ENCODE data around the gene MDN1.

Gene MDN1

DNA sequence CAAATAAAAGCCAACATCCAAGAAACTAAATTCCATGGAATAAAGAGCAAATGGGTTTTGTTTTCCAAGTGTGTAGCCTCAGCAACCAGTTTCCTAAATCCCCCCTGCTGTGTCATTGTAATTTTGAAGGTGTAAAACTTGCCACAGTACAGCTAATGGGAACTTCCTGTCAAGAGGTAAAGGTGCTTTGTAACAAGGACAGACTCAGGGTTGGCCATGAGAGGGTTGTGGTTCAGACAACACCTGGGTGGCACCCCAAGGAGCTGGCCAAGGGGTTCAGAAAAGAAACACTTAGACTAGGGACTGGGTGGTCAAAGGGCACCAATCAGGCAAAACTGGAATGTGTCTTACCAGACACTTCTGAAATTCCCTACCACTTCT is 128.7 kb downstream of the MDN1 start:
- DNase-seq (ENCODE audit: low read depth), result no peak

DNA sequence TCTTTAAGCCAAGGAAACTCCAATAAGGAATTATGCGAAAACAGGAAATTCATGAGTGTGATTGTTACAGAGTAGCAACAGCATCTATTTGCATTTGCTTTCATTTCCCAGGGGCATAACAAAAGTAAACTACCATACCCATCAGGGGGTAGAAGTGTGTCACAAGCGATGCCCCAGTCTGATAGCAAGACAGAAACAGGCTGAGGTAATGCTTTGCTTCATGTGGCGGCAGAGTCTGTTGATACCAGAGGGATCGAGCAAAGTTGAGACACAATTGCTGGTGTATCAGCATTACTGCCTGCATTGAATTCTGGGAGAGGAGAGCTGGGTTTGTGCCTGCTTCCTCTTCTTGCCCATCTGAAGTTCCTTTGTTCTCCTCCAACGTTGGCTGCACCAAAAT is 129.9 kb downstream of the MDN1 start:
- no peak for DNase-seq (ENCODE audit: low read depth)

DNA sequence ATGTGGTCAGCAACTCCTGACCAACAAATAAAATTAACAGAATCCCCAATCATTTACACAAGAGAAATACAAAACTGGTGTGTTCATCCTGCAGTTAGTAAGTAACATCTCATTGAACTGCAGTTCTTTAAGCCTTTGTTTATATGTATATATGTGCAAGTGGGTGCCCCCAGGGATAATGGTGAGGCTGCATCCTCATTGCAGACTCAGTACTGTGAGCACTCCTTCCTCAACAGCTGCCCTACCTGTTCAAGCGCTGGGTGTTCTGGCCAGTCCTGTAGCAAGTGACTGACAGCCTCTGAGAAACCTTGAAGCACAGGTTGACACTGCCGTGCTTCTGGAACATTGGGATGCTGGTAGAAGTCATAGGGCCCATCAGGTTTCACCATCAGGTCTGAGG is 131.3 kb downstream of the MDN1 start:
- DNase-seq (ENCODE audit: low read depth), result no peak

GRCh38 chr6:89685311-89685710 is 134.3 kb downstream of the MDN1 start:
- DNase-seq (ENCODE audit: low read depth), result no peak

DNA sequence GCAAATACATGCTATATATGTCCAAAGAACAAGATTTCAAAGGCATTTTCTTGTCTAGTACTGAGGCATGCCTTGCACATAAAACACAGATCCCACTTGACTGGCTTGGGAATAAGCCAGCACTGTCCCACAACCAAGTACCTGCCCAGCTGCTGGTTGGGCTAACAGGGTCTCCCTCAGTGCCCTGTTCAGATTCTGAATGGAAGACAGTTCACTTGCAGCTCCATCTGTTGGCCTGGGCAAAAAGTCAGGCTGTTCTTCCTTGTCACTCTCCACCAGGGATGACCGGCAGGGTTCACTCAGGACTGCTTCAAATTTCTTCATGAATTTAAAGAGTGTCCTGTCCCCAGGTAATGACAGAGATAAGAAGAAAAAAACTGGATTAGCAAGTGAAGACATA is 136.6 kb downstream of the MDN1 start:
- DNase-seq (ENCODE audit: low read depth), result no peak

- DNase-seq (ENCODE audit: low read depth), result no peak
Measured at GRCh38 chr6:89681983-89682564, 137.5 kb downstream of the MDN1 start.

GRCh38 chr6:89680551-89680950 is 139.0 kb downstream of the MDN1 start:
- DNase-seq (ENCODE audit: low read depth), result no peak

GRCh38 chr6:89680150-89680549 is 139.4 kb downstream of the MDN1 start:
- no peak for DNase-seq (ENCODE audit: low read depth)

DNA sequence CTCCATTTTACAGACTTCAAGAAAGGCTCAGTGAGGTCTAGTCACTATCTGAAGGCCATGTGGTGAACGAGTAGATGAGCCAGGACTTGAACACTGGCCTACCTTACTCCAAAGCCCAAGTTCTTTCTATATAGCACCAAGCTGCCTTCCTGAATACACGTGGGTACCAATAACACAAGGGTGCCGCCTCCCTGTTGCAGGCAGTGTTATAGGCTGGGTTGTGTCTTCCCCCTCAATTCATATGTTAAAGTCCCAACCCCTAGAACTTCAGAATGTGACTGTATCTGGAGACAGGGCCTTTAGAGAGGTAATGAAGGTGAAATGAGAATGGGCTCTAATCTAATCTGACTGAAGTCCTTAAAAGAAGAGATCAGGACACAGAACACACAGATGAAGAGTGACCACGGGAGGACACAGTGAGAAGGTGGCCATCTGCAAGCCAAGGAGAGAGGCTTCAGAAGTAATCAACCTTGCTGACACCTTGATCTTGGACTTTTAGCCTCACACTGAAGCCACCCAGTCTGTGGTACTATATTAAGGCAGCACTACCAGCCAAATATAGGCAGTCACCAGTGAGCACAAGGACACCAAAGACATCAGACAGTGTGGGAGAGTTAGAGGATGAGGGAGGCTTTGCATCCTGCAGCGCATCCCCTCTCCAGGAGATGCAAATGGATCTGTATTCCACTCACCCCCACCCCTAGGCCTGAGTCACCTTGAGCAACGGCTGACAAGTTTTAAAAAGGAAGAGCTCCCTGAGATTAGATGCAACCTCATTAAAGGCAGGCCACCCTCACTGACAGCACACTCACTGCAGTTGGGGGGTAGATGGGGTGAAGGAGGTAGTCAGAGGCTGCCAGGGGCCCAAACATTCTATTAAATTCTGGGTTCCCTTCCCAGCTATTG is 140.1 kb downstream of the MDN1 start:
- DNase-seq (ENCODE audit: low read depth), result no peak

- DNase-seq (ENCODE audit: low read depth), result no peak
Measured at GRCh38 chr6:89678531-89678930, 141.1 kb downstream of the MDN1 start.

GRCh38 chr6:89675949-89676748 is 143.4 kb downstream of the MDN1 start:
- DNase-seq (ENCODE audit: low read depth), result no peak

- no peak for DNase-seq (ENCODE audit: low read depth)
Measured at GRCh38 chr6:89670935-89671565, 148.5 kb downstream of the MDN1 start.

- DNase-seq (ENCODE audit: low read depth), result no peak
Measured at GRCh38 chr6:89669002-89669401, 150.6 kb downstream of the MDN1 start.

DNA sequence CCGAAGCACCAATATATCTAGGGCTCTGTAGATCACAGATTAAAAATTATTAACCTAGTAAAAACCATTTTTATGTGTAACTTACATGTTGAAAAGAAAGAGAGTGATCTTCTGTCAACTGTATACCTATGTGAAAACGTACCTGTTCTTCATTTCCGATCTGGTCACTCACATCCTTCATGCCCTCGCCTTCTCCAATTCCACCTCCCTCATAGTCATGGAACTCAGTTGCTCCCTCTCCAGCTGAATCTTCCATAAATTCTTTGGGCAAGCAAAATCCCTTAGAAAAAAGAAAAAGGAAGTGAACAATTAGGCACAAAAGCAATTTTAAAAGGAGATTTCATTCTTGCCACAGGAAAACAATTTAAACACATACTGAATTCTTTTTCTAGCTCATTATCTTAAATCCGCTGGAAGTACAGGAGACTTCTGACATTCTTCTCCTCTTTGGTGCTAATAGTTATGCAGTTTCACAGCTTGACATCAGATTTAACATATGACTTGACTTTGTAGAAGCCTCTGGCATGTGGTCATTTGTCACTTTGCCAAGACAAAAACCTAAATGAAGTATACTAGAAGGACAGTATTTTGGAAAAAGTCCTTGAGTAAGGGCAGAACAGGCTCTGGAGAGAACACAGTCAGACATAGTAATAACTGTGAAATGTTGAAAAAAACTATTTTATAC is 151.6 kb downstream of the MDN1 start:
- DNase-seq (ENCODE audit: low read depth), result no peak

DNA sequence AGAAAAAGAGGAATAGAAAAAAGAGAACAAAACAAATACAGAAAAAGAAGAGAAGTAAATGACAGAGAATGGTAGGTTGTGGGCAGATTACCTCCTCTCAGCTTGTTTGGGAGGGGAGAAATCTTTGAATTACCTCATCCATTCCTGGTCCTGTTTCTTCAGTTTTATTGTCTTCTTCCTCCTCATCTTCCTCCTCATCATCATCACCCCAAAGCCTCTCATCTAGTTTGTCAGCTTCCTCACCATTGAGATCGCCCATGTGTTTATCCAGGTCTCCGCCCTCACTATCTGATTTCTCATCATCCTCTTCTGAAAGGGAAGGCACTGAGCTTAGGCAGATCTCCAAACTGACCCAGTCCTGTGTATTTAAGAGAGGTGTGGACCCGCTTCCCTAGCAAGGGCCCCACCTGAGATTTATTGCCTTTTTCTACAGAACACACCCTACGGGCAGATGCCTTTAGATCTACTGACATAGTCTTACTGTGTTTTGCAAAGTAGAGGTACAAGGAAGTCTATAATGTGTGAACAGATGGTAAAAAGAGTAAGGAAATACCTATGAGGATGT is 156.9 kb downstream of the MDN1 start:
- no peak for DNase-seq (ENCODE audit: low read depth)

GRCh38 chr6:89661559-89661958 is 158.0 kb downstream of the MDN1 start:
- no peak for DNase-seq (ENCODE audit: low read depth)

DNA sequence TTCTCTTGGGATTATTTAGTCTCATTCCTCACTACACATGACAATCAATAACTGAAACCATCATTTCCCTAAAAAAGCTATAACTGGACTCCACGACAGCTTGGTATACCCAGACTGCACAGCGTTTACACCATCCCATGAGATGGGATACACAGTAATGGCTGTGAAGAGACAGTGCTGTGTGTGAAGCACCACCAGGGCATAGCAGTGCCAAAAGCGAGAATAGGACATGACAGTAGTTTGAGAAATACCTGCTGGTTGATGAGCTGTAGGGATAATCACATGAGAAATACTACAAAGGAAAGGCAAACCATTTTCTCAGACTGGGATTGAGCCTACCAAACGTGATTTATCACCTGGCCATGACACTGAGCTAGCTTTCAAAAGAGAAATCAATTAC is 158.6 kb downstream of the MDN1 start:
- DNase-seq (ENCODE audit: low read depth), result no peak

- no peak for DNase-seq (ENCODE audit: low read depth)
Measured at GRCh38 chr6:89657445-89658158, 162.0 kb downstream of the MDN1 start.

DNA sequence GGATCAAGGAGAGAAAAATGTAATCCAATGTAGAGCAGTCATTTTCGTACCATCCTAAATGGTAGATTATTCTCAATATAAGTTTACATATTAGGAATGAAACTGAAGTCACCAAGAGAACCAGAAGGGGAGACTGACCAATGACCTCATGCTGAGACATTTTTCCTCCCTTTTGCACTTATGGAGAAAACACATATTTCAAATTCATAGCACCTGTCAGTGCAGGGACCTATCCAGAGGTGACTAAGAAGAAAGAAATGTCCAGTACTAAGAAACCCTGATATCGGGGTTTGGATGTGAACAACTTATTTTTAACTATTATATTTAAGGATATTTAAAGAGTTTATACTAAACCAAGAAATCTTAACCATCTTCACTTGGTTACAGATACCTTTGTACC is 164.5 kb downstream of the MDN1 start:
- no peak for DNase-seq (ENCODE audit: low read depth)

DNA sequence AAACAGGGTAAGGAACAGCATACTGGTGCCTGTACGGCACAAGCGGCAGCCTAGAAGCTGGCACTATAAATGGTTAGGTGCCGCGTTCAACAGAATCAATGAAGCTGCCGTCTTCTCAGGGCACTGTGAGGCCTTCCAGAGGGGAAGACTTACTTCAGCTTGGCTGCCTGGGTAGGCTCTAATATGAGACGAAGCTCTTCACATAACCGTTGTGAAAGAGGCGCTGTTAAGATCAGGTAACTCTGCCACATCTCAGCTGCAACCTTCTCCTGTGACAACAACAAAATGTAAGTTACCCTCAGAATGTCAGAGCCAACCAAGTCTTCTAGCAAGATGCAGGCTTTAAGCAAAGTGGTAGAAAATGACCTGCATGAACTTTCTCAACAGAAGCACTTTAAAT is 169.0 kb downstream of the MDN1 start:
- DNase-seq (ENCODE audit: low read depth), result no peak

- DNase-seq (ENCODE audit: low read depth), result no peak
Measured at GRCh38 chr6:89649682-89650081, 169.9 kb downstream of the MDN1 start.

Measured in CMK (cell line).